SK-N-MC (cell line): Measurements from ENCODE around the gene PRRX2.

Source experiments
- EZH2 ChIP-seq: fragments of 200-600 bp; sonication (generic); IDR thresholded peaks from one replicate; pipeline ENCODE4 v1.6.1; 2017; ENCODE audit warnings: antibody characterized with exemption
- FOXP2 ChIP-seq: optimal IDR thresholded peaks from 2 replicates; pipeline ENCODE3; 2011; ENCODE audit warnings: mild to moderate bottlenecking, moderate library complexity; ENCODE audit not compliant: insufficient read depth; ENCODE audit errors: extremely low read length, control extremely low read depth
- POLR2AphosphoS5 ChIP-seq: IDR thresholded peaks from 2 replicates; pipeline ENCODE4 v1.6.1; 2012; ENCODE audit warnings: mild to moderate bottlenecking, low read depth, low read length, borderline replicate concordance

- TF ChIP-seq EZH2 (no peak), POLR2AphosphoS5 (peak; percentile 97), FOXP2 (no peak)
Measured at GRCh38 chr9:129626079-129626624, 39.3 kb upstream of the PRRX2 start, which contains the start of gene NTMT1.
